GM06990 (cell line): ENCODE results near the gene SHC3.
A peak's percentile ranks its signal among the peaks of the same experiment; 100 is the strongest.

ENCODE experiments used
- DNase-seq: peaks from one replicate; pipeline ENCODE4 v3.0.0-alpha.2; 2011; ENCODE audit not compliant: insufficient read length; ENCODE audit errors: extremely low read depth
- H3K27me3 ChIP-seq: replicated peaks from 2 replicates; pipeline ENCODE4 v1.6.0; 2011; ENCODE audit warnings: low read length; ENCODE audit not compliant: control insufficient read depth, insufficient read depth
- H3K36me3 ChIP-seq: 2 replicates; pipeline ENCODE4 v1.5.1; 2011; ENCODE audit warnings: low read length; ENCODE audit not compliant: control insufficient read depth, insufficient read depth
- H3K4me3 ChIP-seq: replicated peaks from 2 replicates; pipeline ENCODE4 v1.5.1; 2011; ENCODE audit warnings: low read depth, mild to moderate bottlenecking, control low read depth, low read length
- TF ChIP-seq, protein P1 (sequence below): IDR thresholded peaks from 2 replicates; pipeline ENCODE4 v1.5.1; 2011; ENCODE audit warnings: low read length, control low read depth, mild to moderate bottlenecking, inconsistent platforms; ENCODE audit not compliant: insufficient read depth, poor library complexity, severe bottlenecking

Gene SHC3

DNA sequence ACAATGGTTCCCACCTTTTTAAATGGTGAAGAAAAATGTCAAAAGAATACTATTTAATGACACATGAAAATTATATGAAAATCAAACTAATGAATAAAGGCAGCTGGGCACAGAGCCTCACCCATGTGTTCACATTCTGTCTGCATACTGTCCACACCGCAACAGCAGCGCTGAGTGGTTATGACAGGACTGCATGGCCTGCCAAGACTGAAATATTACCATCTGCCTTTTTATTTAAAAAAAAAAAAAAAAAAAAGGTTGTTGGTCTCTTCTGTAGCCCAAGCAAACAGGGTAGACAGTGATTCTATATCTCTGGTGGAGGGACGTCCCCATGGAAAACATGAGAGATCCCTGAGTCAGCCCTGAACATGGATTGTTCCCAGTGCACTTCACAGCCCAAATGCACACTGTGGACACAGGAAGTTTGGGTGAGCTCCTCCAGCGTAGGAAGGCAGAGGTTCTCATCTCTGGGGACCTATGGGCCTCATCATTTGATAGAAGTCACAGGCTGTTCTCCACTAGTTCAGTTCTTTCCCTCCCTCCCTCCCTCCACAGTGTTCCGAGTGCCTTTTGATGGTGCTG is 44.9 kb upstream of the SHC3 start:
- H3K4me3 ChIP-seq: no peak overlapping the region
- no peak for DNase-seq
- no peaks in the 10 kb centered on the region for H3K36me3 ChIP-seq
- TF ChIP-seq, protein P1, sequence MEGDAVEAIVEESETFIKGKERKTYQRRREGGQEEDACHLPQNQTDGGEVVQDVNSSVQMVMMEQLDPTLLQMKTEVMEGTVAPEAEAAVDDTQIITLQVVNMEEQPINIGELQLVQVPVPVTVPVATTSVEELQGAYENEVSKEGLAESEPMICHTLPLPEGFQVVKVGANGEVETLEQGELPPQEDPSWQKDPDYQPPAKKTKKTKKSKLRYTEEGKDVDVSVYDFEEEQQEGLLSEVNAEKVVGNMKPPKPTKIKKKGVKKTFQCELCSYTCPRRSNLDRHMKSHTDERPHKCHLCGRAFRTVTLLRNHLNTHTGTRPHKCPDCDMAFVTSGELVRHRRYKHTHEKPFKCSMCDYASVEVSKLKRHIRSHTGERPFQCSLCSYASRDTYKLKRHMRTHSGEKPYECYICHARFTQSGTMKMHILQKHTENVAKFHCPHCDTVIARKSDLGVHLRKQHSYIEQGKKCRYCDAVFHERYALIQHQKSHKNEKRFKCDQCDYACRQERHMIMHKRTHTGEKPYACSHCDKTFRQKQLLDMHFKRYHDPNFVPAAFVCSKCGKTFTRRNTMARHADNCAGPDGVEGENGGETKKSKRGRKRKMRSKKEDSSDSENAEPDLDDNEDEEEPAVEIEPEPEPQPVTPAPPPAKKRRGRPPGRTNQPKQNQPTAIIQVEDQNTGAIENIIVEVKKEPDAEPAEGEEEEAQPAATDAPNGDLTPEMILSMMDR: no peak
- H3K27me3 ChIP-seq: no peaks in the 10 kb centered on the region

DNA sequence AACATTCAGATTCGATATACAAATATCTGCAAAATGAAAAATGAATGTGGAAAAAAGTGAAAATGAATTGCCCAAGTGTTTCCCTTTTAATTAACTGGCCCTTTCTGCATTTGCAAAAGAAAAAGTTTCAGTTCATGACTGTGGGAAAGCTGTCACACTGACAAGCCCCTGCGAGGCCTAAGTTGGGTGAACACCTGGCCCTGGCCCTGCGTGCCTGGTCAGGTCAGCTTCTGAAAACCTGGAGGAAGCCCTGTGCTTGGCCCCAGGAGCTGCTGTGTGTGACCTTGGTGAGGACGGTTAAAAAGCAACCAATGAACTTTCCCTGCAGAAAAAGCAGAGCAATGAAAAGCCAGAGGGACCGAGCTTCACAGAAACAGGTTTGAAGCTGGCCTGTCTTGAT is 41.0 kb upstream of the SHC3 start:
- Histone ChIP-seq H3K27me3 (no peaks in the 10 kb centered on the region; the same call in 1 of the 2 replicates), H3K36me3 (no peaks in the 10 kb centered on the region), H3K4me3 (no peak overlapping the region)
- DNase-seq: peak; percentile 16
- TF ChIP-seq, protein P1: no peak

DNA sequence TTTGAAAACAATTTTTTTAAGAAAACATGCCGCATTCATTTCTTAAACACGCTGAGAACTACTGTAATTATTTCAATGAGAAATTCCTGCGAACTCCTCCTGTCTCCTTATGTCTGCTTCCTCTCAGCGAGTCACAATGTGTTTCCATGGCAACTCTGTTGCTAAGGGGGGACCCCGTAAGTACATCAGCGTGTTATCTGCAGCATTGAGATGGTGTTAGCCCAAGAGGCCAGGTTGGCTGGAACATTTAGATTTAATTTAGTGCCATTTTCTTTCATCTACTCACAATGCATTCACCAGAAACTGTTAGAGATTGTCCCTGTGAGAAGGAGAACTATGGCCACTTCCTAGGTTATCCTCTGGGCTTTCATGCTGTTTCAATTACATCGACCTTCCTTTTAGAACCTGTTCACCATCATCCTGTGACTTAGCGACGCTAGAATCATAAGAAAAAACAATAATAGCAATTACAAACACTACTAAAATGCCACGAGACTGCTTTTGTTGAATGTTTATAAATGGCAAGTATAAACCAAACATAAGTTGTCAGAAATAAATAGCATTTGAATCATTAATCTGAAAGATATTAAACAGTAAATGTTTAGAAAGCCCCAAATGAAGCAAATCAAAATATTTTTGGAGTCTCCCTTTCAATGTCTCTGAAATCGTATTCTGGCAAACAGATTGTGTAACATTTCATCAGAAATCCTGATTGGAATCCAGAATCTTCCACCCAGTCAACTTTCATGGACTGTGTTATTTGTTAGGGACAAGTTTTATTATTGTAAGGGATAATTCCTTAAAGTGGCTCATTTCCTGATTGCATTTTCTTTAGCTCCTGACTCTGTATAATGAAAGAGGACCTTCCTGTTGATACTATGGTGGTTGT is 39.7 kb upstream of the SHC3 start:
- Histone ChIP-seq H3K4me3 (no peak overlapping the region), H3K36me3 (no peaks in the 10 kb centered on the region), H3K27me3 (no peaks in the 10 kb centered on the region; the same call in 1 of the 2 replicates)
- TF ChIP-seq, protein P1: no peak
- DNase-seq: no peak

DNA sequence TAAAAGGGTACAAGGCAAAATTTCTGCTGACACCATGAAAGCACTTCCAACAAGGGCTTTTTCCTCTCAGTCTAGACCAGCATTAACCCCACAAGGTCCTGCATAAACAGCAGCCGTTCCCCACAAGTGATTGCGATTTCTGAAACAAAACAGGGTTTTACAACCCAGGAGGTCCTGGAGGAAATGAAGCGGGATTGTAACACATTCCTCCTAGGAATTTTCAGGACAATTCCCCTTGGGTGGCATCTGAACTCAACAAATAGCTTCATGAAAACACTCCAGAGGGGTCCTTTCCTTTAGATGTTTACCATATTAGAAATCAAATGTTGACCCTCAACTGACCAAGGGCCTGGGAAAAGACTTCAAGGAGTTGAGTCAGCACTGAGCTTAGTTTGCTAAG is 36.7 kb upstream of the SHC3 start:
- no peaks in the 10 kb centered on the region for H3K36me3 ChIP-seq
- no peak overlapping the region for H3K4me3 ChIP-seq
- TF ChIP-seq, protein P1: no peak
- no peak for DNase-seq
- H3K27me3 ChIP-seq: no peaks in the 10 kb centered on the region; the same call in 1 of the 2 replicates

DNA sequence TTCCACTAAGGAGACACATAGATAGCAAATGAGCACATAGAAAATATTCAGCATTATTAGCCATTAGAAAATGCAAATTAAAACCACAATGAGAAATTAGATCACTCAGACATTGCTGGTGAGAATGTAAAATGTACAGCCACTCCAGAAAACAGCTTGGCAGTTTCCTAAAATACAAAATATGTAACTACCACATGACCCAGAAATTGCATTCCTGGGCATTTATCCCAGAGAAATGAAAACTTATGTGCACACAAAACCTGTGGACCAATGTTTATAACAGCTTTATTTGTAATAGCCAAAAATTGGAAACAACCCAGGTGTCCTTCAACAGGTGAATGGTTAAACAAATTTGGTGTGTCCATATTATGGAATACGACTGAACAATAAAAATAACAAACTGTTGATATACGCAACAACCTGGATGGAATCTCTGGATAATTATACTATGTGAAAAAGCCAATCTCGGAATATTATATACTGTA is 34.8 kb upstream of the SHC3 start:
- TF ChIP-seq, protein P1: no peak
- no peaks in the 10 kb centered on the region; the same call in 1 of the 2 replicates for H3K27me3 ChIP-seq
- no peak overlapping the region for H3K4me3 ChIP-seq
- no peak for DNase-seq
- H3K36me3 ChIP-seq: no peaks in the 10 kb centered on the region
